ENCODE results near the gene TUBA1B.
"Not testable (repeated sequence)": the region's sequence is repeated elsewhere in the genome, so short reads cannot be mapped to it uniquely, and the experiment has no call there.

TUBA1B gene

GRCh38 chr12:49131051-49131893 is at the start of gene TUBA1B:
TSS of gene TUBA1B (minus strand) at chr12:49131395. CDS start at chr12:49131300, 95 bp downstream.
- DNase-seq = peak; percentile 92

- no peak for DNase-seq
Observed at GRCh38 chr12:49174218-49174617, 43.0 kb upstream of the TUBA1B start.

- DNase-seq = no peak
Observed at GRCh38 chr12:49170924-49171323, 39.7 kb upstream of the TUBA1B start.

- DNase-seq = no peak
Observed at GRCh38 chr12:49165114-49165513, 33.9 kb upstream of the TUBA1B start.

- DNase-seq = not testable (repeated sequence)
Observed at GRCh38 chr12:49161901-49162300, 30.7 kb upstream of the TUBA1B start.

GRCh38 chr12:49161092-49161795 is 30.0 kb upstream of the TUBA1B start:
- no peak for DNase-seq

GRCh38 chr12:49160399-49160798 is 29.2 kb upstream of the TUBA1B start:
- no peak for DNase-seq

- no peak for DNase-seq
Observed at GRCh38 chr12:49154221-49154620, 23.0 kb upstream of the TUBA1B start.

- DNase-seq = no peak
Observed at GRCh38 chr12:49147384-49147783, 16.2 kb upstream of the TUBA1B start.

- DNase-seq = no peak
Observed at GRCh38 chr12:49146406-49146805, 15.2 kb upstream of the TUBA1B start.

- DNase-seq = no peak
Observed at GRCh38 chr12:49144384-49144783, 13.2 kb upstream of the TUBA1B start.

- no peak for DNase-seq
Observed at GRCh38 chr12:49138999-49139398, 7.8 kb upstream of the TUBA1B start.

- no peak for DNase-seq
Observed at GRCh38 chr12:49138587-49138986, 7.4 kb upstream of the TUBA1B start.

- no peak for DNase-seq
Observed at GRCh38 chr12:49137476-49137875, 6.3 kb upstream of the TUBA1B start.

- not testable (repeated sequence) for DNase-seq
Observed at GRCh38 chr12:49136997-49137396, 5.8 kb upstream of the TUBA1B start.

- no peak for DNase-seq
Observed at GRCh38 chr12:49133590-49133989, 2.4 kb upstream of the TUBA1B start.

- no peak for DNase-seq
Observed at GRCh38 chr12:49133014-49133413, 1.8 kb upstream of the TUBA1B start.

- no peak for DNase-seq
Observed at GRCh38 chr12:49131894-49132461, 783 bp upstream of the TUBA1B start.

- DNase-seq = peak; percentile 96
Observed at GRCh38 chr12:49130151-49131050, 794 bp downstream of the TUBA1B start.

GRCh38 chr12:49129332-49130150 is 1.7 kb downstream of the TUBA1B start:
- no peak for DNase-seq

- not testable (repeated sequence) for DNase-seq
Observed at GRCh38 chr12:49127971-49128370, 3.2 kb downstream of the TUBA1B start.

Measured in retina (tissue), 1 donor.